ENCODE data around the gene DNAJB12. TPM values are rescaled to one million over a fixed set of nuclear protein-coding genes. Genes with fewer than 3 reads are reported as not detected.

Gene DNAJB12
- total RNA-seq, 1 experiment from 2014 or later, result 27.6 TPM

DNA sequence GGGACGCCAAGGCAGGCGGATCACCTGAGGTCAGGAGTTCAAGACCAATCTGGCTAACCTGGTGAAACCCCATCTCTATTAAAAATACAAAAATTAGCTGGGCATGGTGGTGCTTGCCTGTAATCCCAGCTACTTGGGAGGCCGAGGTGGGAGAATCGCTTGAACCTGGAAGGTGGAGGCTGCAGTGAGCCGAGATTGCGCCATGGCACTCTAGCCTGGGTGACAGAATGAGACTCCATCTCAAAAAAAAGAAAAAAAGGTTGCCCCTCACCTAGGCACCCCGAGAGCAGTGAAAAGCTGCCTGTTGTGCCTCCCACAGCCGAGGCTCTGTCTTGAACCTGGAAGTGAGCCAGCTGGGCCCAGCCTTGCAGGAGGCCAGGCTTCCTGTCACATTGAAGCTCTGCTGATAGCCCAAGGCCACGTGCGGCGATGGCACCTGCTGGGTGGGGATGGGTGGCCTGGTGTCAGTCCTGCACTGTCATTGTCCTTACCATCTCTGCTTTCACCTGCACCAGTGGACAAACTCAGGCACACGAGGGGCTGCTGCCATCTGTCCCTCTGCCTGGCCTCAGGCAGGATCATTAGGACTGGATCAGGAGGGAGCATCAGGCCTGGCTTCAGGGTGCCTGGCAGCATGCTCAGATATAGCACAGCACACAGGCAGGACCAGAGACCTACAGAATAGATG lies 37.8 kb downstream of the DNAJB12 start:
- H2BK15ac ChIP-seq (ENCODE audit: low read depth, low read length), result no peak overlapping the region
- H3K9ac ChIP-seq (ENCODE audit: extremely low read depth, insufficient read length, low read length), result no peak overlapping the region
- H3K4ac ChIP-seq (ENCODE audit: low read depth, low read length), result no peak overlapping the region
- no peak overlapping the region for H3K56ac ChIP-seq (ENCODE audit: insufficient read length, low read depth, low read length)
- no peak overlapping the region for H3K27ac ChIP-seq (ENCODE audit: insufficient read length, low read depth, low read length)
- H2BK120ac ChIP-seq (ENCODE audit: low read depth, low read length, poor library complexity, severe bottlenecking), result no peak overlapping the region
- H3K79me2 ChIP-seq (ENCODE audit: insufficient read depth, low read length), result no peaks in the 10 kb centered on the region
- H3K27ac Mint-ChIP-seq, result no peak overlapping the region
- no peak for TF ChIP-seq CTCF (conservative IDR thresholded peaks at IDR 0.05)
- no peak overlapping the region for H4K91ac ChIP-seq (ENCODE audit: insufficient read length, low read depth, low read length)
- no CpG with 5 or more reads among the region's 12 CpGs for WGBS (ENCODE audit: extremely low coverage, insufficient read length, low lambda C conversion rate)
- H3K27me3 Mint-ChIP-seq (ENCODE audit: low read depth), result 0 out of 2 replicates have a peak, but pooled peaks cover under 1% of the 10 kb centered on the region
- peaks cover 2% of the 10 kb centered on the region; the same call in 1 of the 2 replicates for H3K4me1 ChIP-seq (ENCODE audit: insufficient read depth, low read length)
- no peaks in the 10 kb centered on the region for H3K9me3 ChIP-seq (ENCODE audit: control insufficient read depth, low read depth, low read length)
- no peak overlapping the region for H3K4me2 ChIP-seq (ENCODE audit: insufficient read depth, insufficient read length, low read length)
- peaks cover 38 to 46% of the 10 kb centered on the region in 2 experiments for H3K4me1 Mint-ChIP-seq
- no peak overlapping the region for H3K14ac ChIP-seq (ENCODE audit: insufficient read depth, low read length)
- H3T11ph ChIP-seq (ENCODE audit: low read length), result no peak overlapping the region
- no peak overlapping the region for H4K8ac ChIP-seq (replicated peaks; ENCODE audit: insufficient read length, low read depth, low read length)
- H3K27me3 ChIP-seq (ENCODE audit: insufficient read depth, low read length), result no peaks in the 10 kb centered on the region
- no peak for DNase-seq
- H4K5ac ChIP-seq (ENCODE audit: insufficient read length, low read depth, low read length), result no peak overlapping the region
- H4K20me1 ChIP-seq (ENCODE audit: control insufficient read depth, insufficient read depth, insufficient read length), result no peaks in the 10 kb centered on the region
- no peak overlapping the region for H2BK12ac ChIP-seq (ENCODE audit: insufficient read length, low read depth, low read length)
- H3K9me3 Mint-ChIP-seq, result no peaks in the 10 kb centered on the region; a peak in 1 of 5 replicates
- H3K23ac ChIP-seq (ENCODE audit: insufficient read length, low read depth, low read length), result no peak overlapping the region
- no peak overlapping the region for H2AFZ ChIP-seq (ENCODE audit: low read length)
- no peak overlapping the region for H2AK5ac ChIP-seq (ENCODE audit: insufficient read length, low read length)
- H3K79me1 ChIP-seq (ENCODE audit: insufficient read depth, low read depth, low read length, poor library complexity, severe bottlenecking), result no peaks in the 10 kb centered on the region
- H3K36me3 Mint-ChIP-seq (ENCODE audit: insufficient read depth in 1 of 3, low read depth in 3 of 3), result no peaks in the 10 kb centered on the region
- no peak overlapping the region for H3K18ac ChIP-seq (ENCODE audit: insufficient read length, low read depth, low read length)
- H2BK20ac ChIP-seq (ENCODE audit: low read depth, low read length, poor library complexity, severe bottlenecking), result no peak overlapping the region
- peaks cover 3% of the 10 kb centered on the region for H3K23me2 ChIP-seq (ENCODE audit: insufficient read length, low read depth, low read length, poor library complexity, severe bottlenecking)
- no peak overlapping the region for H2BK5ac ChIP-seq (ENCODE audit: insufficient read length, low read length)
- H3K4me3 Mint-ChIP-seq, result 0 out of 5 replicates have a peak overlapping the region, but pooled peaks of 1 of the 2 experiments have one; percentile 2
